SK-N-SH (cell line): Measurements from ENCODE around the gene RAI1.

Experiments
- CTCF ChIP-seq: fragments of 200-600 bp; sonication (generic); IDR thresholded peaks from 2 replicates; pipeline ENCODE4 v1.6.1; 2017; ENCODE audit warnings: antibody characterized with exemption, mild to moderate bottlenecking, moderate library complexity
- EZH2phosphoT487 ChIP-seq: fragments of 200-600 bp; sonication (generic); IDR thresholded peaks from 2 replicates; pipeline ENCODE4 v1.6.1; 2017; ENCODE audit warnings: low read depth, mixed run types, mild to moderate bottlenecking, antibody characterized with exemption, moderate library complexity, borderline replicate concordance
- FOXM1 ChIP-seq: IDR thresholded peaks from 2 replicates; pipeline ENCODE4 v1.4.0; 2012; ENCODE audit warnings: low read depth, mild to moderate bottlenecking
- MAX ChIP-seq: IDR thresholded peaks from 2 replicates; pipeline ENCODE4 v1.4.0; 2012; ENCODE audit warnings: low read depth
- NFIC ChIP-seq: IDR thresholded peaks from 2 replicates; pipeline ENCODE4 v1.4.0; 2012; ENCODE audit warnings: borderline replicate concordance
- NRF1 ChIP-seq: IDR thresholded peaks from 2 replicates; pipeline ENCODE4 v1.6.1; 2012; ENCODE audit warnings: low read depth, mild to moderate bottlenecking, low read length
- POLR2AphosphoS5 ChIP-seq: IDR thresholded peaks from 2 replicates; pipeline ENCODE4 v1.6.1; 2012; ENCODE audit warnings: low read depth, low read length
- RAD21 ChIP-seq: IDR thresholded peaks from 2 replicates; pipeline ENCODE4 v1.6.1; 2012; ENCODE audit warnings: mild to moderate bottlenecking, low read length
- REST ChIP-seq: IDR thresholded peaks from 2 replicates; pipeline ENCODE4 v1.6.1; 2012; ENCODE audit warnings: mild to moderate bottlenecking, low read depth, low read length, moderate library complexity
- TAF1 ChIP-seq: IDR thresholded peaks from 2 replicates; pipeline ENCODE4 v1.6.1; 2012; ENCODE audit warnings: low read depth, mild to moderate bottlenecking, low read length, moderate library complexity, borderline replicate concordance
- USF2 ChIP-seq: fragments of 150-350 bp; IDR thresholded peaks from 2 replicates; pipeline ENCODE4 v1.6.1; 2017; ENCODE audit warnings: antibody characterized with exemption, low read length, low read depth, borderline replicate concordance
- YY1 ChIP-seq: IDR thresholded peaks from 2 replicates; pipeline ENCODE4 v1.4.0; 2012; ENCODE audit warnings: low read depth, mild to moderate bottlenecking

GRCh38 chr17:17769869-17770631, 88.8 kb downstream of the RAI1 start:
- TF ChIP-seq TAF1 (no peak), CTCF (no peak), EZH2phosphoT487 (no peak), NFIC (no peak), FOXM1 (no peak), USF2 (no peak), REST (no peak), YY1 (no peak), MAX (no peak), POLR2AphosphoS5 (no peak), RAD21 (no peak), NRF1 (no peak)
